SJCRH30 (cell line): Measurements from ENCODE around the gene LY6G6C. TPM values are rescaled to one million over a fixed set of nuclear protein-coding genes. Genes with fewer than 3 reads are reported as not detected.
A peak's percentile ranks its signal among the peaks of the same experiment; 100 is the strongest.

ENCODE experiments used
- DNase-seq, 2 experiments: peaks; one replicate each; pipeline ENCODE4 v3.0.0-alpha.2; 2015 to 2020
- H3K27ac ChIP-seq: fragments of 250-450 bp; sonication (Bioruptor Pico); 2 replicates; pipeline ENCODE4 v1.5.1; 2020; ENCODE audit warnings: mild to moderate bottlenecking, moderate library complexity
- H3K27me3 ChIP-seq: fragments of 250-450 bp; sonication (Bioruptor Pico); 2 replicates; pipeline ENCODE4 v1.5.1; 2020; ENCODE audit warnings: mild to moderate bottlenecking, moderate library complexity
- H3K36me3 ChIP-seq: fragments of 250-450 bp; sonication (Bioruptor Pico); 2 replicates; pipeline ENCODE4 v1.5.1; 2020; ENCODE audit warnings: mild to moderate bottlenecking, moderate library complexity
- H3K4me1 ChIP-seq: fragments of 250-450 bp; sonication (Bioruptor Pico); 2 replicates; pipeline ENCODE4 v1.5.1; 2020; ENCODE audit warnings: mild to moderate bottlenecking, moderate library complexity
- H3K4me3 ChIP-seq: fragments of 250-450 bp; sonication (Bioruptor Pico); 2 replicates; pipeline ENCODE4 v1.5.1; 2020; ENCODE audit warnings: mild to moderate bottlenecking, moderate library complexity
- H3K9me3 ChIP-seq: fragments of 250-450 bp; sonication (Bioruptor Pico); replicated peaks from 2 replicates; pipeline ENCODE4 v1.5.1; 2020; ENCODE audit warnings: mild to moderate bottlenecking, moderate library complexity
- total RNA-seq: library from RNA; depleted of rRNA; stranded (reverse); fragments of >200 nt; shearing (Covaris generic); gene quantifications from 2 replicates; pipeline ENCODE4 v1.2.3, GENCODE V29; 2014; rRNA removed

LY6G6C gene, protein sequence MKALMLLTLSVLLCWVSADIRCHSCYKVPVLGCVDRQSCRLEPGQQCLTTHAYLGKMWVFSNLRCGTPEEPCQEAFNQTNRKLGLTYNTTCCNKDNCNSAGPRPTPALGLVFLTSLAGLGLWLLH
- total RNA-seq, result not detected in 2 replicates

DNA sequence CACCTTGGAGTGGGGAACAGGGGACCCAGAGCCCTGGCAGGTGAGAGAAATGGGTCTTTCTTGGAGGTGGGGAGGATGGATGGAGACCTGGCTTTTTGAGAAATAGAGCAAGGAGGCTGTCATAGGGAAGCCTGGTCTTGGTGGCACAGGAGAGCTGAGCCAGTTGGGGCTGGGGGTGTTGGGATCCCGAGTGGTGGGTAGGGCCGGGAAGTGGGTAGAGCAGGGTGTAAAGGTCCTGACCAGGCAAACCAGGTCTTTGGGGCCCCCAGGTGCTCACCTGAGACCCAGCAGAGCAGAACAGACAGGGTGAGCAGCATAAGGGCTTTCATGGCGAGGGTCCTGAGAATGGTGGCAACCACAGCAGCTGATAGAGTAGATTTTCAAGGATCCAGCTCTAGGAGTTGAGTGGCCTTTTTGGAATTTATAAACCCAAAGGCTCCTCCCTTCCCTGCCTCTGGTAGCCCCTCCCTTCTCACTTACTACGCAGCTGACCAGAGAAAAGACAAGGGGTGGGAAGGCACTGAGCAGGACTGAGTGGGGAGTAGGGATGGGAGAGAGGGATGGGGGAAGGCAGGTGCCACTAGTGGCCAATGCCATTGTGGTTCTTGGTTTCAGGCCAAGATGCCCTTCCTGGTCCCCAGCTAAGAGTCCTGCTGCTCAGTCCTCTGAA, at the start of gene LY6G6C:
Gene LY6G6C (minus strand): TSS at position 396 of the 670 bp plus-strand sequence. CDS start 67 bp downstream, at position 329.
- Histone ChIP-seq H3K27ac (no peak within 1 kb of the TSS), H3K4me1 (no peaks in the 10 kb centered on the region), H3K27me3 (no peaks in the 10 kb centered on the region), H3K9me3 (no peaks in the 10 kb centered on the region), H3K36me3 (no peaks in the 10 kb centered on the region), H3K4me3 (no peak within 1 kb of the TSS)
- DNase-seq, result no peak

DNA sequence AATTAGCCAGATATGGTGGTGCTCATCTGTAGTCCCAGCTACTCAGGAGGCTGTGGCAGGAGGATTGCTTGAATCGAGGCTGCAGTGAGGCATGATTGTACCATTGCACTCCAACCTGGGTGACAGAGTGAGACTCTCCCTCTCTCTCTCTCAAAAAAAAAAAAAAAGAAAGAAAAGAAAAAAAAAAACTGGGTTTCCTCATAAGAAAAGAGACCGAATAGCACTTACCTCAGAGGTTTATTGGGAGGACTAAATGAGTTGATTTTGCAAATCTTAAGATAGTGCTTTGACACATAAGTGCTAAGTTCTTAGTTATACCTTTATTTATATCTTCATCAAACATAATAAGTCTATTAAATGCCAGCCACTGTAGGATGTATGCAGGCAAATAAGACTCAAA, 49.3 kb upstream of the LY6G6C start:
- no peak overlapping the region for H3K27ac ChIP-seq
- DNase-seq, result no peak
- no peaks in the 10 kb centered on the region for H3K9me3 ChIP-seq
- H3K36me3 ChIP-seq, result no peaks in the 10 kb centered on the region
- H3K27me3 ChIP-seq, result no peaks in the 10 kb centered on the region
- no peak overlapping the region for H3K4me3 ChIP-seq
- no peaks in the 10 kb centered on the region for H3K4me1 ChIP-seq

DNA sequence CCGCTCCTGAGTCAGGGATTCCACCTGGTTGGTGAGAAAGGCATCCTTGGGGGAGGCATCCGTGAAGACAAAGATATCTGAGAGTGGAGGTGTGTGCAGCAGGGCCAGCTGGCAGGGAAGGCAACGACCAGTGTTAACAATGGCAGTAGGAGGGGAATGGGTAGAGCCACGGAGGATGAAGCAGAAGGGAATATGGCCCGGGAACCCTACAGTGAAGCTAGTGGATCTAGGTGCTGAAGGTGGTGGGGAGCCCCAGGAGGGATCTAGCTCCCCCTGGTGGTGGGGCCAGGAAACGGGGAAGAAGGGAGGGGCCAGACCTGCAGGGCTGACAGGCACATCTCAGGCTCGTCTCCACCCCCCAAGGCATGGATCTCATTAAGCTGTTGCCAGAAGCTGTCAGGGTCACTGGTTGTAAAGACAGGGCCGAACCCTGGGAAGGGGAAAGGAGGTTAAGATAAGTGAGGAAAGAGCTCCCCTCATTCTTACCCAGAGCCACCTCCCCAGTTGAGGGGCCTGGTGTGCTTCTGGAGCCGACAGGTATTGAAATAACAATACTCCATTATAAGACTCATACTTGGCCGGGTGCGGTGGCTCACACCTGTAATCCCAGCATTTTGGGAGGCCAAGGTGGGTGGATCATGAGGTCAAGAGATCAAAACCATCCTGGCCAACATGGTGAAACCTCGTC, 48.3 kb upstream of the LY6G6C start:
- Histone ChIP-seq H3K27me3 (no peaks in the 10 kb centered on the region), H3K27ac (no peak overlapping the region), H3K9me3 (no peaks in the 10 kb centered on the region), H3K36me3 (no peaks in the 10 kb centered on the region), H3K4me3 (no peak overlapping the region), H3K4me1 (no peaks in the 10 kb centered on the region)
- DNase-seq, result peak; percentile 68 to 80

DNA sequence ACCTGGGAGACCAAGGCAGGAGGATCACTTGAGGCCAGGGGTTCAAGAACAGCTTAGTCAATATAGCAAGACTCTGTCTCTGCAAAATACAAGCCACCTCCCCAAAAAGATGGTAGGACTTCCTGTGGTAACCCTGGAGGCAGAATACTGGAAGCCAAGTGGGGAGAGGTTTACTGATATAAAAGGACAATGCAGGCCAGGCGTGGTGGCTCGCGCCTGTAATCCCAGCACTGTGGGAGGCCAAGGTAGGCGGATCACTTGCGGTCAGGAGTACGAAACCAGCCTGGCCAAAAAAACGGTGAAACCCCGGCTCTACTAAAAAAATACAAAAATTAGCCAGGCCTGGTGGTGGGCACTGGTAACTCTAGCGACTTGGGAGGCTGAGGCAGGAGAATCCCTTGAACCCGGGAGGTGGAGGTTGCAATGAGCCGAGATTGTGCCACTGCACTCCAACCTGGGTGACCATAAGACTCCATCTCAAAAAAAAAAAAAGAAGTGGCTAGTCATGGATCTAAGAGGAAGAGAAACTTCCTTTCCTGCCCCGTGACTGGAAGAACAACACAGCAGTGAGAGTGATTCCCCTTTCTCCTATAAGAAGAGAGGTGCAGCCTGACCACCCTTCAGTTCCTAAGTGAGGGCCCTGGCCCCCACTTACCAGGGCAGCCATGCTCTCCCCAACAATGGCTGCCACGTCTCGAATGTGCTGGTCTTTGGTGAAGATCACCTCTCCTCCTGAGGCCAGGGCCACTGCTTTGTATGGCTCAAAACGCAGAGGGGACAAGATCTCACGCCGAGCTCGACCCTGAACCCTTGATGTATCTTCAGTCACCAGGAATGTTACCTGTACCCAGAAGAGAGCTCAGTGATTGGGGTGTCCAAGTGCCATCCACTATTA, 47.1 kb upstream of the LY6G6C start:
- no peak overlapping the region for H3K4me3 ChIP-seq
- no peaks in the 10 kb centered on the region for H3K27me3 ChIP-seq
- no peak for DNase-seq
- no peaks in the 10 kb centered on the region for H3K4me1 ChIP-seq
- no peaks in the 10 kb centered on the region for H3K36me3 ChIP-seq
- no peaks in the 10 kb centered on the region for H3K9me3 ChIP-seq
- H3K27ac ChIP-seq, result no peak overlapping the region

DNA sequence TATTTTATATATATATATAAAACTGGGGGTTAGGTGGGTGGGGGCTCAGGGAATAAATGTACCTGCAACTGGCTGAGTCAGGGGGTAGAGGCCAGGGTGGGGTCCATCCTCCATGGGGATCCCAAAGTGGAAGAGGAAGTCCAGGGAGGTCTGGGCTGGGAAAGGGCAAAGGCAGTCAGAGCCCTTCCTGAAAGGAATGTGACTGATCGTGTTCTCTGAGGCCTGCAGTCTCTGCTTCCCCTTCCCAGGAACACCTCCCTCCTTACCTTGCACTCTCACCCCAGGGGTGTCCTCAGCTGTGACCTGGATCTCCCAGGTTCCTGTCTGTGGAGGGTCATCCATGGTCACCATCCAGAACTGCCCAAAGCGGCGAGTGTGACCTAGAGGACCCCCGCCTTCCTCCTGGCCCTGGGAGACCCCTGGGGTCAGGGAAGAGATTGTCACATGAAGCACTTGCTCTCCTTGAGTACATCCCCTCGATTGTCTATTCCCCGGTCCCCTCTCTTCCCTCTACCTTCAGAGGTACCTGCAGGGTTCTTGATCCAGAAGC, 45.6 kb upstream of the LY6G6C start:
- no peak for DNase-seq
- Histone ChIP-seq H3K36me3 (no peaks in the 10 kb centered on the region), H3K4me3 (no peak overlapping the region), H3K27ac (no peak overlapping the region), H3K4me1 (peaks cover 4% of the 10 kb centered on the region; the same call in 1 of the 2 replicates), H3K27me3 (no peaks in the 10 kb centered on the region), H3K9me3 (no peaks in the 10 kb centered on the region)

DNA sequence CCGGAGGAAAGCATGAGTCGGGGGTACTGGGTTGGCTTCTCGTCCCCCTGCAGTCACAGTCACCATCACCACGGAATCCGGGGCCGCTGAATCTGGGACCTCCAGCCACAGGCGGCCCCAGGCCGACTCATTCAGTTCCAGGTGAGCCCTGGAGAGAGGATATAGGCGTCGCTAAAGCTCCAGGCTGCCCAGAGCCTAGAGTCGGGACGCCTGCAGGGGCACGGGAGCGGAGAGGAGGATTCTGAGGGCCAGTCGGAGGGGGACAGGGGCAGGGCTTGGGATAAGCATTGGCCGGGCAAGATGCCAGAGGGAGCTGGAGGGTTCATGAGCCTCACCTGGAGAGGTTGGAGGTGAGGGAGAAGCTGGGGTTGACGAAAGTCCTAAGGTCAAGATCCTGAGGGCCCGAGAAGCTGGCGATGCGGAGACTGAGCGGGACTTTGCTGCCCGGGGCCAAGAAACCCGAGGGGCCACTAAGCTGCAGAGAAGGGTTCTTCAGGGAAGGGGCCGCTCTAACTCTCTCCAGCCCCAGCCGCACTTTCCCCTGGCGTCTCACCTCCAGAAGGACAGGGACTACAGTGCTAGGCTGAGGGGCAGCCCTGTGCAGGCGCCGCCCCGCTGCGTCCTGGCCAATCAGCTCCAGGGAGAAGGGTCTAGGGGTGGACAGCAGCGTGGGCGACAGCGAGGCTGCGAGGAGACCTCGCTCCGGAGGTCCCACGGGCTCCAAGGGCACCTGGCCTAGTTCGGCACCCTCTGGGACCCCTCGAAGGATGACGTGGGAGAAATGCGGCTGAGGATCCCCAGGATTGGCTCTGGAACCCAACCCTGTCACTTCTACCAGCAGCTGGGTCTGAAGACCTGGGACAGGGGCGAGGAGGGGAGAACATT, 44.6 kb upstream of the LY6G6C start:
- no peak overlapping the region for H3K4me3 ChIP-seq
- DNase-seq, result no peak

DNA sequence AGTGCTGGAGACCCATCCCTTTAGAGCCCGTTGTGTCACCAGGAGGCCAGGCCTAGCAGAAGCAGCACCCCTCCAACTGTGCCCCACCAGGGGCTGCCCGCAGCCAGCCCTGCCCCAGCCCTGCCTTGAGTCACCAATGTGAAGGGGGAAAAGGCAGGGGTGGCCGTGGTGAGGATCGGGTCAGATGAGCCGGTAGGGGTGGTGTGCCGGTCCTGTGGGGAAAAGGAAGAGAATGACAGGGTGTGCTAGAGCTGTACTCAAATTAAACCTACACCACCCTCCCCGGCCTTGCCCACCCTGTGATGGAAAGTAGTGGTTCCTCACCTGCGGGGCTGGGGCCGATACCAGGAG, 44.0 kb upstream of the LY6G6C start:
- Histone ChIP-seq H3K36me3 (no peaks in the 10 kb centered on the region), H3K27ac (no peak overlapping the region), H3K4me1 (peaks cover 4% of the 10 kb centered on the region; the same call in 1 of the 2 replicates), H3K27me3 (no peaks in the 10 kb centered on the region), H3K4me3 (no peak overlapping the region), H3K9me3 (no peaks in the 10 kb centered on the region)
- no peak for DNase-seq

More for the DNA sequence above, 44.6 kb upstream of the LY6G6C start:
- H3K9me3 ChIP-seq, result no peaks in the 10 kb centered on the region
- no peaks in the 10 kb centered on the region for H3K27me3 ChIP-seq
- no peaks in the 10 kb centered on the region for H3K36me3 ChIP-seq
- H3K4me1 ChIP-seq, result peaks cover 4% of the 10 kb centered on the region; the same call in 1 of the 2 replicates
- H3K27ac ChIP-seq, result no peak overlapping the region

DNA sequence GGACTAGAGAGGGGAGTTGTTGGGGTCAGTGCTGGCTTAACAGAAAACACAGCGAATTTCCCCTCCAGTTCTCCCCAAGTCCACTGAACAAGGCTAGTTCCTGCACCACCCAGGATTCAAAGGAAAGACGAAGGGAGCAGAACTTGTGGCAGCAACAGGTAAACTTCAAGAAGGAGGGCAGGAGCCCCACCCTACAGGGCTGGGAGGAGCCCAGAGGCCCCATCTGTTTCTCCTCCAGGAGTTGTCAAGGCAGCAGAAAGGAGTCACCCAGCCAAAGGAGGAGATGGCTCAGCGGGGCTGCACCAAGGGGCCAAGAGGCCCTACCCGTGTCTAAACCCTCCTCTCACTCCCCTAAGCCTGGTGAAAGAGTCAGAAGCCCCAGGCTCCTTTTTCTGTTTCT, 42.7 kb upstream of the LY6G6C start:
- Histone ChIP-seq H3K9me3 (no peaks in the 10 kb centered on the region), H3K4me1 (peaks cover 4% of the 10 kb centered on the region; the same call in 1 of the 2 replicates), H3K27ac (no peak overlapping the region), H3K36me3 (no peaks in the 10 kb centered on the region), H3K27me3 (no peaks in the 10 kb centered on the region), H3K4me3 (no peak overlapping the region)
- DNase-seq, result no peak

DNA sequence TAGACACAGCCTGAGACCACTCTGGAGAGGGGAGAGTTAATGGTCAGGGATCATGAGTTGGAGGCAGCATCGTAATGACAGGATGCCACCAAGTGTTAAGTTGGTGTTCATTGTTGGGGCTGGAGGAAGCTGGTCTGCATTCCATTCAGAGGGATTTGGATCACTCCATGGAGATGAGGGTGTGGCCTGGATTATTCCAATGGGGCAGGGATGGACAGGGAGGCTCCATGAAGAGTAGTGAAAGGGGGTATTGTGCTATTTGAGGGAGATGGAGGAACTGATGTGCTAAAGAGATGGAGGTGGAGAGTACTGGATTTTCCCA, 42.0 kb upstream of the LY6G6C start:
- no peaks in the 10 kb centered on the region for H3K27me3 ChIP-seq
- peak; percentile 41 to 46 for DNase-seq

DNA sequence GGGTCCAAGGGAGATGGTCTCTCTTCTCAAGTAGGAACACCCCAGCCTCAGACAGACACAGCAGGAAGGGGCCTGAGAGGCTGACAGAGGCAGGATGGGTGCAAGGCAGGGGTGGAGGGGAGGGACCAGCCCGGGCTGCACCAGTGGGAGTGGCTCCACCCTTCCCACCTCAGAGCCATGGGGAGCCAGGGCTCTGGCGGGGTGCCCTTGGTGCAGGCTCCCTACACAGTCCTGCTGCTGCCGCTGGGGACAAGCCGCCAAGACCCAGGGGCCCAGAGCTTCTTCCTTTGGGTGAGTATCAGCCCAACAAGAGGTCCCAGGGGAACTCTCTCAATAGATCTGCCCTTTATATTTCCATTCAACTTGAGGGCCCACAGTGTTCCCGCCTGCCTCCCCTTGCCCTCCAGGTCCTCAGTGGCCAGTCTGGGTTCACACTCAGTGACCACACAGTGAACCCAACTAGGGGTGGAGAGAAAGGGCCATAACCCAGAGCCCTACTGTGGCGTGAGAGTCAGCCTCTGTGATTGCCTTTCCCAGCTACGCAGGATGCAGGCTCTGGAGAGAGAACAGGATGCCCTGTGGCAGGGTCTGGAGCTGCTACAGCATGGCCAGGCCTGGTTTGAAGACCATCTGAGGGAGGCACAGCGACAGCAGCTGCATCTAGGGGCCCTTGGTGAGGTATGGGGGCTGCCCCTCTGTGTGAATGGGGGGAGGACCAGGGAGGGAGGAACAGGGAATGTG, 41.5 kb upstream of the LY6G6C start:
- H3K4me3 ChIP-seq, result no peak overlapping the region
- H3K27me3 ChIP-seq, result no peaks in the 10 kb centered on the region
- DNase-seq, result peak in 1 of 2 experiments; percentile 17
- H3K4me1 ChIP-seq, result peaks cover 4% of the 10 kb centered on the region; the same call in 1 of the 2 replicates
- no peaks in the 10 kb centered on the region for H3K9me3 ChIP-seq
- no peaks in the 10 kb centered on the region for H3K36me3 ChIP-seq
- peak overlapping the region; percentile 26; the same call in 1 of the 2 replicates for H3K27ac ChIP-seq

More for the DNA sequence above, 42.0 kb upstream of the LY6G6C start:
- Histone ChIP-seq H3K9me3 (no peaks in the 10 kb centered on the region), H3K27ac (peak overlapping the region; percentile 26; the same call in 1 of the 2 replicates), H3K36me3 (no peaks in the 10 kb centered on the region), H3K4me3 (no peak overlapping the region), H3K4me1 (peaks cover 4% of the 10 kb centered on the region; the same call in 1 of the 2 replicates)

DNA sequence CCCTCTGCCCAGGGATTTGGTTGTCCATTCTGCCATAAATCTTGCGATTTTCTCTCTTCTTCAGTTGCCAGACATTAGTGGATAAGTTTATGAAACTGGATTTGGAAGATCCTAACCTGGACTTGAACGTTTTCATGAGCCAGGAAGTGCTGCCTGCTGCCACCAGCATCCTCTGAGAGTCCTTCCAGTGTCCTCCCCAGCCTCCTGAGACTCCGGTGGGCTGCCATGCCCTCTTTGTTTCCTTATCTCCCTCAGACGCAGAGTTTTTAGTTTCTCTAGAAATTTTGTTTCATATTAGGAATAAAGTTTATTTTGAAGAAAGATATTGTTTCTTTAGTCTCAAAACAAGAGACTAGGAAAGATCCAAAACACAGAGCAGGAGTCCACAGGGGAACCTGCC, 40.8 kb upstream of the LY6G6C start, which contains the start of gene SAPCD1:
Gene SAPCD1 (plus strand): TSS at position 301 of the 400 bp plus-strand sequence. CDS start 399 bp downstream, outside the sequence.
- Histone ChIP-seq H3K27me3 (no peaks in the 10 kb centered on the region), H3K4me3 (no peak within 1 kb of the TSS), H3K27ac (peak within 1 kb of the TSS; percentile 26; the same call in 1 of the 2 replicates), H3K4me1 (peaks cover 4% of the 10 kb centered on the region; the same call in 1 of the 2 replicates), H3K36me3 (no peaks in the 10 kb centered on the region), H3K9me3 (no peaks in the 10 kb centered on the region)
- DNase-seq, result no peak

DNA sequence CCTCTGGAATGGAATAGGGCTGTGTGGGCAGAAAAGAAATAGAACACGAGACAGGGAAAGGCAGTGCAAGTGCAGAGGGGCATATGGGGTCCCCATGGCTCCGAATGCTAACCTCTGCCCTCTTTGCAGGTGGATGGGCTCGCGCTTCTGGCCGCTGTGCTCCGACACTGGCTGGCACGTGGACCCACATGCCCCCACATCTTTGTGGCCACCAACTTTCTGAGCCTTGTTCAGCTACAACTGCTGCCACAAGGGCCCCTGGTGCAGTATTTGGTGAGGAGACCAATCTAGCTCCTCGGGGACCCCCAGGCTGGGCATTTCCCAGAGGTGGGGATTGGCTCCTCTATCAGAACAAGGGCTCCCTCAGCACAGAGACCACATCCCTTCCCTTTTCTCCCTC, 39.8 kb upstream of the LY6G6C start:
- no peaks in the 10 kb centered on the region for H3K9me3 ChIP-seq
- no peaks in the 10 kb centered on the region for H3K27me3 ChIP-seq
- H3K4me3 ChIP-seq, result no peak overlapping the region
- H3K4me1 ChIP-seq, result peaks cover 4% of the 10 kb centered on the region; the same call in 1 of the 2 replicates
- no peaks in the 10 kb centered on the region for H3K36me3 ChIP-seq
- H3K27ac ChIP-seq, result no peak overlapping the region
- DNase-seq, result no peak

DNA sequence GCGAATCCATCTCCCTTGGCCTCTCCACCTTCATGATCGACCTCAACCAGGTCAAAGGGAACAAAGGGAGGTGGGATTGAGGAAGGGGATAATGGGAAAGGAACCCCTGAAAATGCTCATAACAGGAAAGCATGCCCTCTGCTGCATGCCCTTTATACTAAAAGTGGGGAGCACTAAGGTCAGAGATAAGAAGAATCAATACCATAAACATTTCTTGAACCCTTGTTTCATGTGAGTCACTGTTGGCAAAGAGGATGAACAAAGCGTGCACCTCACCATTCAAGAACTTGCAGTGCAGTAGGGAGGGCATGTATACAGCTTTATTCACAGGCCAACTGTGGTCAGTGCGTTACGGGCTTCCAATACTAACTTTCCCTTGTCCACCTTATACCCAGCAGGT, 39.2 kb upstream of the LY6G6C start:
- H3K36me3 ChIP-seq, result no peaks in the 10 kb centered on the region
- H3K27ac ChIP-seq, result no peak overlapping the region
- H3K4me1 ChIP-seq, result peaks cover 4% of the 10 kb centered on the region; the same call in 1 of the 2 replicates
- H3K27me3 ChIP-seq, result no peaks in the 10 kb centered on the region
- no peak overlapping the region for H3K4me3 ChIP-seq
- no peaks in the 10 kb centered on the region for H3K9me3 ChIP-seq
- no peak for DNase-seq
